Activated CD4-positive, alpha-beta T cell treated with anti-CD3 and anti-CD28 coated beads, Interleukin-2, Interleukin-4, amounts not matched to agents 100 ng/mL and 50 ng/mL, durations not matched to agents 16 hours and 8 hours (primary cell): ENCODE results near the gene TPTE.
"Not testable (repeated sequence)": the region's sequence is repeated elsewhere in the genome, so short reads cannot be mapped to it uniquely, and the experiment has no call there.

Source experiments
- DNase-seq: peaks from one replicate; pipeline ENCODE4 v3.0.0-alpha.2; 2020; ENCODE audit warnings: low spot score

TPTE gene

DNA sequence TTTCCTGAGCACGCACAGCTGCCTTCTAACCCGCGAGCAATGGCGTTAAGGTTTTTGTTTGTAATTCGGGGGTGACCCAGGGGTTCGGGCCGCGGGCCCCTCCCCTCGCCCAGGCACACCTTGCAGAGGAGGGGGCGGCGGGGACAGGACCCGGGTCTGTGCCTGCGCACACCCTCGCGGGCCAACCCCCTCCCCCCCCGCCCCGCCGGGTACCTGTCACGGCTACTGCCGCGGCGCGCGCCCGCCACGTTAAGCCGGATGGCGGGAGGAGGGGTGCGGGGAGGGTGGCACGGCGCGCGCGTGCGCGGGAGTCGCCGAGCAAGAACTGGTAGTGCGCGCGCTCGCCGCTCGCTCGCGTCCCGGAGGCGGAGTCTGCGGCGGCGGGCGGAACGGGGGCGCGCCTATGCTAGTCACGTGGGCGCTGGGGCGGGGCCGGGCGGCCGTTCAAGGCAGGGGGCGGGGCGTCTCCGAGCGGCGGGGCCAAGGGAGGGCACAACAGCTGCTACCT, at the start of gene TPTE:
TSS of gene TPTE (plus strand) at position 493 of the 508 bp plus-strand sequence. CDS start 17,141 bp downstream, outside the sequence.
- DNase-seq: no peak

DNA sequence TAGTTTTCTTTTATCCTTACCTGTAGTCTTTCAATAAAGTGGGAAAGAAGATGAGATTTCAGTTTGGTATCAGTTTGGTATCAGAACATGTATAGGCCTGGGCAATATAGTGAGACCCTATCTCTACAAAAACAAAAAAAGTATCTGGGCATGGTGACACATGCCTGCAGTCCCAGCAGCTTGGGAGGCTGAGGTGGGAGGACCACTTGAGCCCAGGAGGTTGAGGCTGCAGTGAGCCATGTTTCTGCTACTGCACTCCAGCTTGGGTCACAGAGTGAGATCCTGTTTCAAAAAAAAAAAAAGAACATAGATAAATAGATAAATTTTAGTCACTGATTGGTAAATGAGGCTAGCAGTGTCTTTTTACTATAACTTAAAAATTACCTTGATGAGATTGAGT, 49.4 kb upstream of the TPTE start:
- DNase-seq: not testable (repeated sequence)

DNA sequence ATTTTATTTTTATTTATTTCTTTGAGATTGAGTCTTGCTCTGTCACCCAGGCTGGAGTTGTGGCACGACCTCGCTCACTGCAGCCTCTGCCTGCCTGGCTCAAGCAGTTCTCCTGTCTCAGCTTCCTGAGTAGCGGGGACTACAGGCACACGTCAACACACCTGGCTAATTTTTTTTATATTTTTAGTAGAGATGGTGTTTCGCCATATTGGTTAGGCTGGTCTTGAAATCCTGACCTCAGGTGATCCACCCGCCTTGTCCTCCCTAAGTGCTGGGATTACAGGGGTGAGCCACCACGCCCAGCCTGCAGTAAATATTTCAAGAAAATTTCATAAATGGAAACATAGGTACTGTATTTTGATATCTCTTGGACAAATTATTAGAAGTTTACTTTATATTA, 43.6 kb upstream of the TPTE start:
- not testable (repeated sequence) for DNase-seq

DNA sequence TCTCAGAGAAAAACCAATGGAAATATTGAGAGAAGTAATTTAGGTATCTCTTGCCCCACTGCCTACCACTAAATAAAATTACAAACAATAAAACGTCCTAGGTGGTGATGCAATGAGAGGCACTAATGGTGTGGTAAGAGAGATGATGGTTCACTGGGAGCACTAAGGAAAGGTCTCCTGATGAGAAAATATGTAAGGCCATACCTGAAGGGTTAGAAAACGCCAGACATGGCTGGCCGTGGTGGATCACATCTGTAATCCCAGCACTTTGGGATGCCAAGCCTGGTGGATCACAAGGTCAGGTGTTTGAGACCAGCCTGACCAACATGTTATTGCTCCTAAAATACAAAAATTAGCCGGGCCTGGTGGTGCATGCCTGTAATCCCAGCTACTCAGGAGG, 41.5 kb upstream of the TPTE start:
- not testable (repeated sequence) for DNase-seq

DNA sequence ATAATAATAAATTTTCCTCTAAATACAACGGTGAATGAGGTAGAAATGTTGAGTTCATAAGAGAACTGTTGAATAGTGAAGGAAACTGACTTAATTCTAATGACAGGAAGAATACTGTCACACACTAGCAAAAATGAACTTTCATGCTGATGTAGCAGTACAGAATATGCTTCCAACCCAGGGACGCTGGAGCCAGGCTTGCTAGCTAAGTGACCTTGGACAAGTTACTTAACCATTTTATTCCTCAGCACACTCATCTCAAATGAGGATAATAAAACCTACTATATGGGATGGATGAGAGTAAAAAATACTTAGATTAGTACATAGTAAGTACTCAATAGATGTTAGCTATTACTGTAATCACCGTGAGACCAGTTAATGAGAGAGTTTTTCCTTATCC, 36.5 kb upstream of the TPTE start:
- not testable (repeated sequence) for DNase-seq

DNA sequence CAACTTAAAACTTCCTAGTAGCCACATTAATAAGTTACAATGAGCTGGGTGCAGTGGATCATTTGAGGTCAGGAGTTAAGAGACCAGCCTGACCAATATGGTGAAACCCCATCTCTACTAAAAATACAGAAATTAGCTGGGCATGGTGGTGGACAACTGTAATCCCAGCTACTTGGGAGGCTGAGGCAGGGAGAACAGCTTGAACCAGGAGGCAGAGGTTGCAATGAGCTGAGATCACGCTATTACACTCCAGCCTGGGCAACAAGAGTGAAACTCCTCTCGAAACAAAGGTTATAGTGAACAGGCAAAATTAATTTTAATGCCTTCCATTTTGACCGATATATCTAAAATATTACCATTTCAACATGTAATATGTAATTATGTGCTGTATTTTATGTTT, 30.9 kb upstream of the TPTE start:
- DNase-seq: not testable (repeated sequence)

DNA sequence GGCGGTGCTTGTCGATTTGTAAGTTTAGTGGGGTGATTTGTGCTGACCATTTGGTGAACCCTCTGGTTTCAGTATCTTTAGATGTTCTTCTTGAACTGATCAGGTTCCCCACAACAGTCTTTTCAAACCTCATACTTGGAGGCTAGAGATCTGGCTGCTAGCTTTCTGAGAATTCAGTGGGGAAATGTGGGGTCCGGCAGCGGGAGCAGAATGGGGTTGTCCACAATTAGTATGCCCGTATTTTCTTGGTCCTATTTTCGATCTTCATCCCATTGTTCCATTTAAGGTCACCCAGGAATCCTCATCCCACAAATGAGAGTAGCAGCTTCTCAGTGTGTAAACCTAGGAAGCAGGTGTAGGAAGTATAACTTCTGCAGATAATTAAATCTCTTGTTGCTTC, 10.3 kb upstream of the TPTE start:
- no peak for DNase-seq

DNA sequence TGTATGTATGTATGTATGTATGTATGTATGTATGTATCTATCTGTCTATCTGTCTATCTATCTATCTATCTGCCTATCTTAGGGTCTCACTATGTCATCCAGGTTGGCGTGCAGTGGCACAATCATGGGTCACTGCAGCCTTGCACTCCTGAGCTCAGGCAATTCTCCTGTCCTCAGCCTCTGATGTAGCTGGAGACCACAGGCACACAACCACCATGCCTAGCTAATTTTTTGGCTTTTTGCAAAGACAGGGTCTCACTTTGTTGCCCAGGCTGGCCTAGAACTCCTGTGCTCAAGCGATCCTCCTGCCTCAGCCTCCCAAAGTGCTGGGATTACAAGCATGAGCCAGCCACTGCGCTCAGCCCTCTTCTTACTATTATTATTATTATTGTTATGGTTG, 4.5 kb upstream of the TPTE start:
- DNase-seq: not testable (repeated sequence)

DNA sequence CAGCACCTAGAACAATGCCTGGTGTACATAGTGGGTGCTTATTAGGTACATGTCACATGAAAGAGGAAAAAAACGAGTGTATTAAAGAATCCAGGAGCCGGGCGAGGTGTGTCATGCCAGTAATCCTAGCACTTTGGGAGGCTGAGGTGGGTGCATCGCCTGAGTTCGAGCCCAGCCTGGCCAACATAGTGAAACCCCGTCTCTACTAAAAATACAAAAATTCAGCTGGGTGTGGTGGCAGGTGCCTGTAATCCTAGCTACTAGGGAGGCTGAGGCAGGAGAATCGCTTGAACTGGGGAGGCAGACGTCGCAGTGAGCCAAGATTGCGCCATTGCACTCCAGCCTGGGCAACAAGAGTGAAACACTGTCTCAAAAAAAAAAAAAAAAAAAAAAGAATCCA, 3.5 kb upstream of the TPTE start:
- DNase-seq: not testable (repeated sequence)

DNA sequence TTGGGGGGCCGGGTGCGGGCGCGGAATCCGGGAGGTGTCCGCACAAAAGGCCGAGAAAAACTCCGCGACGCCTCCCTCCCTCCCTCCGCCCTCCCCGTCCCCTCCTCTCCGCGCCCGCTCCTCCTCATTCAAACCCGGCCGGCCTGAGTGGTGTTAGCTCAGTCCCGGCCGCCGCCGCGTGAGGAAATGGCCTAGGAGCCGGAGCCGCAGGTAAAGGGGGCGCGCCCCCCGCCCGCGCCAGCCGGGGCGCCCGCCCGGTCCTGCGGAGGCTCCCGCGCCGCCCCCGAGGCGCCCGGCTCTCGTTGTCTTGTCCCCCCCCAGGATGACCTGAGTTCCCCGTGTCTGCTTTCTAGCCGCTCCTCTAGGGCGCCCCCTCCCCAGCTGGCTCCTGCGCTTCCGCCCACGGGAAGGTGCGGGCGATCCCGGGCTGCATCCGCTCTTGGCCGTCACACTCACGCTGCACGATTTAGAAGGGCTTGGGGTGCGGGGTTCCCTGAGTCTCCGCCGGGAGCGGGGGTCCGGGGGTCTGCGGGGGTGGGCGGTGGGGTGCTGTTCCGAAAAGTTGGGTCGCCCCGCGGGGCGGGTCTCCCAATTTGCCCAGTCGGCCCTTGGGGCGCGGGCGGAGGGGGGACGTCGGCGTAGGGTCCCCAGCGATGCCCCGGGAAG, 585 bp downstream of the TPTE start:
- not testable (repeated sequence) for DNase-seq

DNA sequence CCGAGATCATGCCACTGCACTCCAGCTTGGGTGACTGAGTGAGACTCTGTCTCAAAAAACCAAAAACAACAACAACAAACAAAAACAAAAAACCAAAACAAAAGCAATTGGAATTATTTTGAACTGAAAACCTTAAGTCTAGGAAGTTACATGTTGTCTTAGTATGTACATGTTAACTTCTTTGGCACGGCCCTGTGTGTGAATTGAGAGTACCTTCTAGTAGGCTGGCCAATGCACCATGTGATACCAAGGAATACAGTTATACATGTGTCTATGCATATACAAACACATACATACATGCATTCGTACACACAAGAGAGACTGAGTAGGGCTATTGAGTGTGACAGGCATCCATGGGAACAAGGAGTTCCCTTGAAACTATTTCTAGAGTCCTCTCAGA, 18.6 kb downstream of the TPTE start:
- no peak for DNase-seq

DNA sequence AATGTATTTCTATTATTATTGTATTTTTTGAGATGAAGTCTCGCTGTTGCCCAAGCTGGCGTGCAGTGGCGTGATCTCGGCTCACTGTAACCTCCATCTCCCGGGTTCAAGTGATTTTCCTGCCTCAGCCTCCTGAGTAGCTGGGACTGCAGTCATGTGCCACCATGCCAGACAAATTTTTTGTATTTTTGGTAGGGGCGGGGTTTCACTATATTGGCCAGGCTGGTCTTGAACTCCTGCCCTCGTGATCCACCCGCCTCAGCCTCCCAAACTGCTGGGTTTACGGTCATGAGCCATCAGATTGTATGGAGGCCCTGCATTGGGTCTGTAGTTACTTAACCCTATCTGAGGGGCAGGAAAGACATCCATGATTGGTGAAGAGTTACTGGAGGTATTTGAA, 23.0 kb downstream of the TPTE start:
- not testable (repeated sequence) for DNase-seq

DNA sequence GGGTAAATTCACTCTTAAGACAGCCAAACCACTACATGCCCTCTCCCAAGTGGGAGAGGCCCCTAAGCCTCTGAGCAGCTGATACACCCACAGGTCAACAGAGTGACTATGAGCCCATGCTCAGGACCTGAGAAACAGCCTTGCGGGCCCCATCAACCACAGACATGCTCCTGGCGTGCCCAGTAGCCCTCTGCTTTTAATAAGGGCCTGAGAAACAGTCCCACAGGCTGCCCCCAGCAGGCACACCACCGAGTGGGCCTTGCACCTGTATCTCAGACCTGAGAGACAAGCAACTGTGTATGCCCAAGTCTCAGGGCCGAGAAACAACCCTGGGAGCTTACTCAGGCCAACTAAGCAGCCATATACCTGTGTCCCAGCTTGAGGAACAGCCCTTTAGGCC, 26.5 kb downstream of the TPTE start:
- not testable (repeated sequence) for DNase-seq

DNA sequence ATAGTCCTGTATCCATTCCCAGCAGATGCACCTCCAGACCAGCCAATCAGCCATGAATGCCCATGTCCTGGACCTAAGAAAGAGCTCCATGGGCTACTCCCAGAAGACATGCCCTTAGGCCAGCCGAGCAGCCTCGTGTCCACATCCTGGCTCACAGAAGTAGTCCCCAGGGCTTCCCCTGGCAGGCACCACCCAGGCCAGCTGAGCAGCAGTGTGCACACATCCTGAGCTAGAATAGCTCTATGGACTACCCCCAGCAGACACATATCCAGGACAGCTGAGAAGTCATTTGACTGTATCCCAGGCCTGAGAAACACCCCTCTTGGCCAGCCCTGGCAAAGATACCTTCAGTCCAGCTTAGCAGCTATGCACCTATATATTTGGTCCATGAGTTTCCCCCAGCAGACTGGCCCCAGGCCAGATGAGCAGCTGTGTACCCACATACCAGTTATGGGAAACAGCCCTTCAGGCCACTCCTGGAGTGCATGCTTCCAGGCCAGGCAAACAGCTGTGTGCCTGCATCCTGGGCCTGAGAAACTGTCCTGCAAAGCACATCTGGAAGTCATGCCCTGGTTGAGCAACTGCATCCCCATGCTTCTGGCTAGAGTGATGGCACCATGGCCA, 27.1 kb downstream of the TPTE start:
- not testable (repeated sequence) for DNase-seq

DNA sequence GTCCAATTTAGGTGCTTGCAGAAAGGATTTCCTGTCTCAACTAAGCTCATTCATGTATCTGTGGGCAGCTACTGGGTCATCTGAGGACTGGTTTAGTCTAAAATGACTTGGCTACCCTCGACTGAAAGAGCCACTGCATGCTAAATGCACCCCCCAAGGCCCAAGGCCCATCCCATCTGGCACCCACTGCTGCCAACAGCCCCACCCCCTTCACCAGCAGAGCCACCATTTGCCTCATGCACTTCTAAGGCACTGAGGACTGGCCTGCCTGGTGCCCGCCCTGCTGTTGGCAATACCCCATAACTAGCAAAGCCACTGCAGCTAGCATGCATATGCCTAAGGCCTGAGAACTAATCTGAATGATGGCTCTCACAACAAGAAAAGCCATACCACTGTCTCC, 49.4 kb downstream of the TPTE start:
- not testable (repeated sequence) for DNase-seq

DNA sequence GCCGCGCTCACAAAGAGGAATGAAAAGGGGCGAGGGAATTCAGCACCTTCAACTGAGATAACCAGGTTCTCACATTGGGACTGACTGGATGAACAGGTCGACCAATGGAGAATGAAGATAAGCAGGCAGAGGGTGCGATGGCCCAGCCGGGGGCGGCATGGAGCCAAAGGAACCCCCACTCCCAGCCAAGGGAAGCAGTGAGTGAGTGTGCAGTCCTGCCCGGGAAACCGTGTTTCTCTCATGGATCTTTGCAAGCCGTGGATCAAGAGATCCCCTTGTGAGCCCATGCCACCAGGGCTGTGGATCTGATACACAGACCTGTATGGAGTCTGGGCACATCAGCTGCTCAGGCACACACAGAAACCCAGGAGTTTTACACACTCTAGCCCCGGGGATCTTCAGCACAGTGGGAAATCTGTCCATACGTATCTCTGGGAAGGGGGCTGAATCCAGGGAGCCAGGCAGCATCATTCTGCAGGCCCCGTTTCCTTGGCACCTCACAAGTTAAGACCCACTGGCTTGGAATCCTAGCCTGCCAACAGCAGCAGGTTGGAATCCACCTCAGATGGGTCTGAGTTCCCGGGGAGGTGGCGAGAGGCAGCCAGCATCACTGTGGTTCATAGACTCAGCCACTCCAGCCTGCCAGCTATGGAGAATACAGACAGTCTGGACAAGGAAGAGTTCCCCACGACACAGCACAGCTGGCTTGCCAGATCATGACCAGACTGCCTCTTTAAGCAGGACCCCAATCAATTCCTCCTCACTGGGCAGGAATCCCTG, 53.3 kb downstream of the TPTE start:
- DNase-seq: not testable (repeated sequence)

DNA sequence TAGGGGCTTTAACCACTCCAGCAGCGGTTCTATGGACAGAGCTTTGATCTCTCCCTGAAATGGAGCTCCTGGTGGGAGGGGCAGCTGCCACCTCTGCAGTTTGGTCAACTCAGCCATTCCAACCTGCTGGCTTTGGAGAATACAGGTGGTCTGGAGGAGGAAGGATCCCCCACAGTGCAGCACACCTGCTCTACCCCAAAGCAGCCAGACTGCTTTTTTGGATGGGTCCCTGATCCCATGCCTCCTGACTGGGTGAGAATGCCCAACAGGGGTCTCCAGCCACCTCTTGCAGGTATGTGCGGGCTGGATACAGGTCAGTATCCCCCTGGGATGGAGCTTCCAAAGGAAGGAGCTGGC, 53.9 kb downstream of the TPTE start:
- DNase-seq: no peak

DNA sequence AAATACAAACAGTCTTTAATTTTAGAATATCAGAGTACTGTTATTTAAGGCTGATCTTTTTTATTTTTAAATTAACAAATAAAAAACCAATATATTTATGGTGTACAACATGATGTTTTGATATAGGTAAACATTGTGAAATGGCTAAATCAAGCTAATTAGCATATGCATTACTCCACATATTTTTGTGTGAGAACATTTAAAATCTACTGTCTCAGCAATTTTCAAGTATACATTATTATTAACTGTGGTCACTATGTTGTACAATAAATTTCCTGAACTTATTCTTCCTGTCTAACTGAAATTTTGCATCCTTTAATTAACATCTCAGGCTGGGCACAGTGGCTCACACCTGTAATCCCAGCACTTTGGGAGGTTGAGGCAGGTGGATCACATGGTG, 57.5 kb downstream of the TPTE start:
- DNase-seq: not testable (repeated sequence)

DNA sequence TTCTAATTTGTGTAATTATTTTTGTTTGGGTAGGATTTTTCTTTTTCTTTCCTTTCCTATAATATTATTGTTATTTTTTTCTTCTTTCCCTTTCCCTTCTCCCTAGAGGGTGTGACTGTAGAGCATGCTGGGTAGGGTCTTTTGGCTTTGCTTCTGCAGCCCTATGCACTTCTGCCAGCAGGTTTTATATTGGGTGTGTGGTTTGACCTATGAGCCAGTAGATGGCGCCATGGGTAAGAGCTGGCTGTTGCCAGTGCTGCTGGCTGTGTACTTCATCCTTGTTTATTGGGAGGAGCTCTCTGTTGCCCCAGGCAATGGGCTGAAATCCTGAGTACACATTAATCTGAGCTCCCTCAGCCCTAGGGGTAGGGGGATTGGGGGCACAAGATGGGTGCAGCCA, 67.7 kb downstream of the TPTE start:
- DNase-seq: not testable (repeated sequence)

DNA sequence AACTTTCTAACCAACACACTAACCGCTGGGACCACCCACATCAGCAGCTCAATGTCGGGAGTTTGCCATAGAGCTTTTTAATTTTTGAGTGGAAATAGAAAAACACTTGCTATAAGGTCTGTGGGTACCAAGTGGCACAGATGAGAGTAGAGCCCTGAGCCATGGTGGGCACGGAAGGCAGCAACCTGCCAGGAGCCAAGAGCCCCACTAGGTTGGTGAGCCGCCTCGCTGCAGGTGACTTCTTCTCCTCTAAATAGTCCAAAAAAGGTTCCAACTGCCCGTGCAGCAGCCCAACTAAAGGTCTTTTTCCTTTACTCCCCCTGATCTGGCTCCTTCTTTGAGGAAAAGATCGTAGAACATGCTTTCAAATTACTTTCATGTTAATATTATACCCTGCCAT, 85.7 kb downstream of the TPTE start:
- DNase-seq: not testable (repeated sequence)

DNA sequence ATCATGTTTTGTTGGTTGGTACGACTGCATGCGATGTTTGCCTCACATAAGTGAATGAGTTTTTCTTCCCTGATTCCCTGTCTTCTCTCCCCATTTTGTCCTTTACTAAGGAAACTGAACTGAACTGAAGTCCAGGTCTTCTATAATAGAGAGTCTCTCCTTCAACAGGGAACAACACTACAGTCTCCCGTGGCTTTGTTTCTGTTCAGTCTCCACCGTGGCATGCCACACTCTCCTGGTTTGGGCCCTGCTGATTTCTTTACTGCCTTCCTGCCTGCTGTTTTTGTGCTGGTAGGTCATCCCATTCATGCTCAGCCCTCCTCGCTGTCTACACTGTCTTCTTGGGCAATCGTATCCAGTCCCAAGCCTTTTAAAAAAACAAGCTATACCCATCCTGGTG, 92.9 kb downstream of the TPTE start:
- DNase-seq: not testable (repeated sequence)

DNA sequence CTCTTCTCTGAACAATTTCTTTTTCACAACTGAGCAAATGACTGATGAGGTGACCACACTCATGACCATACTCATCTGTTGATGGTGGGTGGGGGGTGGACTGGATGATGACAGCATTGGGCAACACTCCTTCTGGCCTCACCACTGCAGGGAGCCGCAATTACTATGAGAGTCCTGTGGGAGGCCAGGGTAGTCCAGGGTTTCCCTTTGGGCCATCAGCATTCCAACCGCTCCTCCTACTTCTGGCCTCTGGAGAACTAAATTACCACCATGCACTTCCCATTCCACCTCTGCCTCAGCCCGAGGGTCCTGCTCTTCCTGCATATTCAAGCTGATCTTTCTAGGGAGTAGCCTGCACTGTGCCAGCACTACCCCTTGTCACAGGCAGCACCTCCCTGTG, 94.7 kb downstream of the TPTE start:
- DNase-seq: not testable (repeated sequence)

DNA sequence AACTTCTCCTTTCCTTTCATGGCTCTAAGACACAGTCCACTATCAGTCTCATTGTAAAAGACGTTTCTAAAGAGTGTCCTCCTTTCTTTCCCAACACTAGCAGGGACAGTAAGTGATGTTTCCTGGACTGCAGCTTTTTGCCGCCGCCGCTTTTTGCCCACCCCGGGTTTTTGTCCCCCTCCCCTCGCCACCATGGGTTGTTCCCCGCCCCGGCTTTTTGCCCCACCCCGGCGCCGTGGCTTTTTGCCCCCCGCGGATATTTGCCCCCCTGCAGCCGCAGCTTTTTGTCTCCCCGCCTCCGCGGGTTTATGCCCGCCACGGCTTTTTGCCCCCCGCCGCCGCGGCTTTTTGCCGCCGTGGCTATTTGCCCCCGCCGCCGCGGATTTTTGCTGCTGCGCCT, 95.2 kb downstream of the TPTE start:
- DNase-seq: no peak
